ENCODE data around the gene OAF.

Gene OAF

GRCh38 chr11:120180551-120181232, 30.1 kb upstream of the OAF start:
- DNase-seq (ENCODE audit: extremely low read depth, low read depth) = no peak
- TF ChIP-seq CTCF (IDR thresholded peaks at IDR 0.05; ENCODE audit: low read depth, low read length) = peak; percentile 29

- no peak for DNase-seq (ENCODE audit: extremely low read depth, low read depth)
- TF ChIP-seq CTCF (IDR thresholded peaks at IDR 0.05; ENCODE audit: low read depth, low read length) = no peak
Measured at GRCh38 chr11:120181376-120181975, 29.4 kb upstream of the OAF start.

GRCh38 chr11:120182372-120182771, 28.5 kb upstream of the OAF start:
- DNase-seq (ENCODE audit: extremely low read depth, low read depth) = no peak
- no peak for TF ChIP-seq CTCF (IDR thresholded peaks at IDR 0.05; ENCODE audit: low read depth, low read length)

- TF ChIP-seq CTCF (IDR thresholded peaks at IDR 0.05; ENCODE audit: low read depth, low read length) = peak; percentile 47
- DNase-seq (ENCODE audit: extremely low read depth, low read depth) = no peak
Measured at GRCh38 chr11:120182790-120183491, 27.9 kb upstream of the OAF start.

GRCh38 chr11:120183701-120184141, 27.1 kb upstream of the OAF start:
- no peak for DNase-seq (ENCODE audit: extremely low read depth, low read depth)
- no peak for TF ChIP-seq CTCF (IDR thresholded peaks at IDR 0.05; ENCODE audit: low read depth, low read length)

GRCh38 chr11:120184371-120184945, 26.4 kb upstream of the OAF start:
- DNase-seq (ENCODE audit: extremely low read depth, low read depth) = no peak
- TF ChIP-seq CTCF (IDR thresholded peaks at IDR 0.05; ENCODE audit: low read depth, low read length) = no peak
